Measurements from ENCODE around the gene KDM4C. TPM values are rescaled to one million over a fixed set of nuclear protein-coding genes. Genes with fewer than 3 reads are reported as not detected.

Gene KDM4C
- polyA plus RNA-seq, 2 of the 4 experiments (the other 2 are of a cell fraction) = 9.6 to 15.6 TPM

GRCh38 chr9:6902423-6902822 is 144.7 kb downstream of the KDM4C start:
- no peak overlapping the region for H3K4me3 ChIP-seq
- CTCF ChIA-PET = no interaction called here
- WGBS (ENCODE audit: missing lambda C conversion rate) = 75% methylated on average over 5 of the region's 5 CpGs
- ATAC-seq = peak in 1 of 2 experiments; percentile 46; a peak in 3 of 6 replicates
- FAIRE-seq = no peak
- peaks cover 21% of the 10 kb centered on the region for H3K4me1 ChIP-seq
- DNase-seq (ENCODE audit: low read depth in 1 of 2, low spot score in 1 of 2) = no peak
- POLR2A ChIA-PET = no interaction called here
- H3K9me3 ChIP-seq = no peaks in the 10 kb centered on the region
- no peak for TF ChIP-seq SREBF2 (IDR thresholded peaks at IDR 0.05)
- TF ChIP-seq FOSB (CRISPR knock-in tag; IDR thresholded peaks at IDR 0.05) = no peak
- TF ChIP-seq MYC (IDR thresholded peaks at IDR 0.05; ENCODE audit: borderline replicate concordance, low read length) = no peak
- TF ChIP-seq ESRRA (IDR thresholded peaks at IDR 0.05; ENCODE audit: borderline replicate concordance, low read length) = no peak
- no peak for TF ChIP-seq FOSL2 (IDR thresholded peaks at IDR 0.05)
- no peak for TF ChIP-seq FOSL2 (CRISPR knock-in tag; IDR thresholded peaks at IDR 0.05)
- no peak for TF ChIP-seq REST (IDR thresholded peaks at IDR 0.05)
- TF ChIP-seq GATA3 (IDR thresholded peaks at IDR 0.05; ENCODE audit: borderline replicate concordance) = no peak
- no peak for TF ChIP-seq HMGXB4 (CRISPR knock-in tag; IDR thresholded peaks at IDR 0.05; ENCODE audit: borderline replicate concordance)
- no peak for TF ChIP-seq ATOH8 (CRISPR knock-in tag; IDR thresholded peaks at IDR 0.05; ENCODE audit: low read depth)
- no peak for TF ChIP-seq USF2 (IDR thresholded peaks at IDR 0.05)
- TF ChIP-seq HOXB5 (CRISPR knock-in tag; IDR thresholded peaks at IDR 0.05) = no peak
- TF ChIP-seq CBX8 (IDR thresholded peaks at IDR 0.05) = no peak
- no peak for TF ChIP-seq RNF2 (IDR thresholded peaks at IDR 0.05; ENCODE audit: borderline replicate concordance, low read depth)
- no peak for TF ChIP-seq HES2 (IDR thresholded peaks at IDR 0.05)
- TF ChIP-seq CHD4 (IDR thresholded peaks at IDR 0.05; ENCODE audit: borderline replicate concordance) = no peak
- no peak for TF ChIP-seq BHLHE40 (IDR thresholded peaks at IDR 0.05; ENCODE audit: low read depth, low read length)
- no peak for TF ChIP-seq HOXB13 (CRISPR knock-in tag; IDR thresholded peaks at IDR 0.05; ENCODE audit: low read depth)
- TF ChIP-seq NFE2L2 (conservative IDR thresholded peaks at IDR 0.05; ENCODE audit: low read length) = no peak
- H3K27ac ChIP-seq = peak overlapping the region in 1 of 2 experiments; percentile 18; a peak in 1 of 6 replicates
- H3K4me2 ChIP-seq = peak overlapping the region; percentile 22

- no peak for FAIRE-seq
- H3K4me1 ChIP-seq = peaks cover 15% of the 10 kb centered on the region
- ChIA-PET CTCF (no interaction called here), POLR2A (no interaction called here)
- no peak overlapping the region for H3K27ac ChIP-seq
- no peak for ATAC-seq
- WGBS (ENCODE audit: missing lambda C conversion rate) = 75% methylated on average over 2 of the region's 2 CpGs
- no peaks in the 10 kb centered on the region for H3K9me3 ChIP-seq
- no peak for DNase-seq (ENCODE audit: low read depth in 1 of 2, low spot score in 1 of 2)
- H3K4me3 ChIP-seq = no peak overlapping the region
- H3K4me2 ChIP-seq = no peak overlapping the region
- TF ChIP-seq PBX3 (IDR thresholded peaks at IDR 0.05) (no peak), JUN (IDR thresholded peaks at IDR 0.05) (no peak), HMGXB4 (CRISPR knock-in tag; IDR thresholded peaks at IDR 0.05; ENCODE audit: borderline replicate concordance) (no peak), HEYL (CRISPR knock-in tag; IDR thresholded peaks at IDR 0.05) (no peak), CHD4 (IDR thresholded peaks at IDR 0.05; ENCODE audit: borderline replicate concordance) (no peak), BCL3 (IDR thresholded peaks at IDR 0.05) (no peak), MAFK (IDR thresholded peaks at IDR 0.05; ENCODE audit: partially characterized antibody) (no peak), RNF2 (IDR thresholded peaks at IDR 0.05; ENCODE audit: borderline replicate concordance, low read depth) (no peak), RARB (CRISPR knock-in tag; IDR thresholded peaks at IDR 0.05) (no peak), SMC3 (IDR thresholded peaks at IDR 0.05) (no peak), NFE2L2 (conservative IDR thresholded peaks at IDR 0.05; ENCODE audit: low read length) (no peak), EHMT2 (IDR thresholded peaks at IDR 0.05; ENCODE audit: low read depth) (no peak)
Observed at GRCh38 chr9:6904371-6904770, 146.6 kb downstream of the KDM4C start.

All from A549 (cell line).